Ovary (tissue), 9 donors: ENCODE results near the gene FANCI. TPM values are rescaled to one million over a fixed set of nuclear protein-coding genes. Genes with fewer than 3 reads are reported as not detected.
"Not testable (repeated sequence)": the region's sequence is repeated elsewhere in the genome, so short reads cannot be mapped to it uniquely, and the experiment has no call there.

ENCODE experiments used
- DNase-seq, 5 donors: peaks; one replicate each; pipeline ENCODE4 v3.0.0-alpha.2; 2019 to 2020
- H3K27ac ChIP-seq, 2 donors: fragments of 200-600 bp; one replicate each; pipeline versions ENCODE4 v1.5.1 to v1.8.0; 2019 to 2022
- H3K27me3 ChIP-seq: fragments of 200-600 bp; one replicate; pipeline ENCODE4 v1.8.0; 2022
- H3K36me3 ChIP-seq: fragments of 200-600 bp; sonication (generic); one replicate; pipeline ENCODE4 v1.5.1; 2019
- H3K4me1 ChIP-seq: one replicate; pipeline ENCODE4 v1.8.1; 2013; ENCODE audit warnings: mild to moderate bottlenecking, moderate library complexity; ENCODE audit not compliant: insufficient read depth
- H3K4me3 ChIP-seq: fragments of 200-600 bp; sonication (generic); one replicate; pipeline ENCODE4 v1.5.1; 2017
- H3K9me3 ChIP-seq, 2 donors: fragments of 200-600 bp in 1 of 2; sonication (generic) in 1 of 2; one replicate each; pipeline versions ENCODE4 v1.5.1 to v1.8.1; 2013 to 2019; ENCODE audit warnings: mild to moderate bottlenecking in 1 of 2, moderate library complexity in 1 of 2
- EP300 ChIP-seq: sonication (generic); formaldehyde crosslinking; IDR thresholded peaks from one replicate; pipeline ENCODE4 v1.6.1; 2017; ENCODE audit warnings: antibody characterized with exemption
- POLR2A ChIP-seq: fragments of 450-650 bp; IDR thresholded peaks from one replicate; pipeline ENCODE4 v1.6.1; 2017; ENCODE audit warnings: antibody characterized with exemption, mild to moderate bottlenecking, moderate library complexity
- WGBS, 3 donors: extraction: QIAGEN DNeasy Blood & Tissue Kit in 1 of 3; methylation state at CpG; one replicate each; pipeline versions ENCODE4 v1.1.5 to v1.1.7; 2013 to 2017; 5-methylcytosine and 5-hydroxymethylcytosine counted together
- intact Hi-C, 4 donors: fragments of 100-400 bp; cut with DNase I; formaldehyde crosslinking; loops; one replicate each; pipeline versions ENCODE4 v1.11.0 to v1.15.1; 2022 to 2023
- polyA plus RNA-seq, 2 donors: library from polyadenylated mRNA; stranded (reverse); fragments of 200-250 nt in 1 of 2; fragments of 350-450 nt in 1 of 2; fragmentation: Illumina TruSeq in 1 of 2; extraction: RNeasy Lipid Tissue Mini Kit (QIAGEN cat#74804) in 1 of 2; gene quantifications; one replicate each; pipeline ENCODE4 v1.2.3, GENCODE V29; 2013 to 2014
- total RNA-seq, 7 donors: library from RNA; depleted of rRNA in 2 of 7; stranded (reverse); fragments of >200 nt in 2 of 7; fragmentation: NEBNext Ultra II Directional in 3 of 7; extraction: Animal tissue kit (Norgen Biotek cat#: 25700) in 3 of 7; gene quantifications; one replicate each; pipeline versions ENCODE4 v1.1.0 to v1.2.4, GENCODE V29; 2016 to 2023
- TF ChIP-seq, protein P1 (sequence below), 3 donors: fragments of 450-650 bp in 2 of 3; fragments of 200-600 bp in 1 of 3; IDR thresholded peaks; one replicate each; pipeline versions ENCODE4 v1.5.1 to v1.8.0; 2016 to 2022; ENCODE audit warnings: antibody characterized with exemption in 3 of 3, mild to moderate bottlenecking in 1 of 3
- donor health status: DM: no; HTN: no; CAD: no; lungs with moderate emphysema.
- donor health status: DM: no; HTN: no; CAD: no.
- donor health status: Bipolar disorder and iron deficiency.
- donor health status: DM: yes; HTN: yes; CAD: no.
- donor health status: DM: no; HTN: no; CAD: no.
- donor health status: DM: yes; HTN: yes; CAD: no.

The FANCI gene
- total and polyA plus RNA-seq, 9 donors = 2.9 to 11.7 (median 4.6) TPM

- TF ChIP-seq, protein P1, sequence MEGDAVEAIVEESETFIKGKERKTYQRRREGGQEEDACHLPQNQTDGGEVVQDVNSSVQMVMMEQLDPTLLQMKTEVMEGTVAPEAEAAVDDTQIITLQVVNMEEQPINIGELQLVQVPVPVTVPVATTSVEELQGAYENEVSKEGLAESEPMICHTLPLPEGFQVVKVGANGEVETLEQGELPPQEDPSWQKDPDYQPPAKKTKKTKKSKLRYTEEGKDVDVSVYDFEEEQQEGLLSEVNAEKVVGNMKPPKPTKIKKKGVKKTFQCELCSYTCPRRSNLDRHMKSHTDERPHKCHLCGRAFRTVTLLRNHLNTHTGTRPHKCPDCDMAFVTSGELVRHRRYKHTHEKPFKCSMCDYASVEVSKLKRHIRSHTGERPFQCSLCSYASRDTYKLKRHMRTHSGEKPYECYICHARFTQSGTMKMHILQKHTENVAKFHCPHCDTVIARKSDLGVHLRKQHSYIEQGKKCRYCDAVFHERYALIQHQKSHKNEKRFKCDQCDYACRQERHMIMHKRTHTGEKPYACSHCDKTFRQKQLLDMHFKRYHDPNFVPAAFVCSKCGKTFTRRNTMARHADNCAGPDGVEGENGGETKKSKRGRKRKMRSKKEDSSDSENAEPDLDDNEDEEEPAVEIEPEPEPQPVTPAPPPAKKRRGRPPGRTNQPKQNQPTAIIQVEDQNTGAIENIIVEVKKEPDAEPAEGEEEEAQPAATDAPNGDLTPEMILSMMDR (IDR thresholded peaks at IDR 0.05) = no peak
- no peak for TF ChIP-seq EP300
- no peak for TF ChIP-seq POLR2A
- intact Hi-C loops = no loop called here
- Histone ChIP-seq H3K27me3 (no peaks in the 10 kb centered on the region), H3K36me3 (no peaks in the 10 kb centered on the region), H3K9me3 (no peaks in the 10 kb centered on the region), H3K4me1 (no peaks in the 10 kb centered on the region), H3K4me3 (no peak overlapping the region), H3K27ac (no peak overlapping the region)
- 61 to 72% (median 64%) methylated on average over 7 of the region's 7 CpGs for whole genome bisulfite sequencing, 3 donors
- no peak for DNase-seq
Measured at GRCh38 chr15:89227425-89227824, 16.4 kb upstream of the FANCI start.

DNA sequence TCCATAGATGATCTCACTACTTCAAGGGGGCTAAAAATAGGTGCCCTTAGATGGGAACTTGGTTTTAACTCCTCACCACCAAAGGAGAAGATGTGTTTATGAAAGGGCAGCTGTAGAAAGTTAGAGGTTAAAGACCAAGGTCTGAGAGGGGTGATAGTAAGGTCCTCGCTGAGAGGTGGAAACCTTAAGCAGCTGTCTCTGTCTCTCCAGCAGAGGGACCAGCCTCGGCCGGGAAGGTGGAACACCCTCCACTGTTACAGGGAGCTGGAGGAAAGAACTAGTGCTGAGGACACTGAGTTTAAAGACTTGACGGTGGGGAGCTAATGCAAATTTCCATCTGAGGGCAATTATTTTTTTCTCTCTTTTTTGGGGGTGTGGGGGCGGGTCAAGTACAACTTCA, 13.5 kb upstream of the FANCI start:
- intact Hi-C loops = no loop called here
- no peak overlapping the region for H3K4me3 ChIP-seq
- no peak for DNase-seq
- WGBS, 3 donors = 24 to 37% (median 37%) methylated on average over 5 of the region's 5 CpGs
- no peaks in the 10 kb centered on the region for H3K9me3 ChIP-seq
- TF ChIP-seq POLR2A (no peak), EP300 (no peak)
- TF ChIP-seq, protein P1 (IDR thresholded peaks at IDR 0.05) = no peak
- no peak overlapping the region for H3K27ac ChIP-seq
- no peaks in the 10 kb centered on the region for H3K27me3 ChIP-seq
- no peaks in the 10 kb centered on the region for H3K4me1 ChIP-seq
- no peaks in the 10 kb centered on the region for H3K36me3 ChIP-seq

DNA sequence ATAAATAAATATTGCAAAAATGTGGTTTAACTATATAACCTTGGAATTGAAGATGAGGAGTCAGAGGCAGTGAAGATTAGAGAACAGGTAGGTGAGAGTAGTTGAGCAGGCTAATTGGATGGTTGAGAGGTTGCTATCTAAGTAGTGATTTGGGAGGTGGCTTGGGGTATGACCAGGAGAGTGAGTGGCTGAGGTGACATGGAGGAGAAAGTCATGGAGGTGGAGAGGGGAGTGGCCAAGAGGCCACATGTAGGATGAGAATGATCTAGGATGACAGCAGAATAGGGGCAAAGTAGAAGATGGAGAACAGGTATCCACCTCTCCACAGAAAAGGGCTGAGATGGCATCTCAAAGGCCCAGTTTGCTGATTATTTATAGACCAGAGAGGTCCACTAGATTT, 11.9 kb upstream of the FANCI start:
- intact Hi-C loops = no loop called here
- DNase-seq = no peak
- Histone ChIP-seq H3K27me3 (no peaks in the 10 kb centered on the region), H3K4me1 (no peaks in the 10 kb centered on the region), H3K27ac (no peak overlapping the region), H3K4me3 (no peak overlapping the region), H3K9me3 (no peaks in the 10 kb centered on the region), H3K36me3 (no peaks in the 10 kb centered on the region)
- TF ChIP-seq, protein P1 (IDR thresholded peaks at IDR 0.05) = no peak
- TF ChIP-seq POLR2A = no peak
- no peak for TF ChIP-seq EP300

DNA sequence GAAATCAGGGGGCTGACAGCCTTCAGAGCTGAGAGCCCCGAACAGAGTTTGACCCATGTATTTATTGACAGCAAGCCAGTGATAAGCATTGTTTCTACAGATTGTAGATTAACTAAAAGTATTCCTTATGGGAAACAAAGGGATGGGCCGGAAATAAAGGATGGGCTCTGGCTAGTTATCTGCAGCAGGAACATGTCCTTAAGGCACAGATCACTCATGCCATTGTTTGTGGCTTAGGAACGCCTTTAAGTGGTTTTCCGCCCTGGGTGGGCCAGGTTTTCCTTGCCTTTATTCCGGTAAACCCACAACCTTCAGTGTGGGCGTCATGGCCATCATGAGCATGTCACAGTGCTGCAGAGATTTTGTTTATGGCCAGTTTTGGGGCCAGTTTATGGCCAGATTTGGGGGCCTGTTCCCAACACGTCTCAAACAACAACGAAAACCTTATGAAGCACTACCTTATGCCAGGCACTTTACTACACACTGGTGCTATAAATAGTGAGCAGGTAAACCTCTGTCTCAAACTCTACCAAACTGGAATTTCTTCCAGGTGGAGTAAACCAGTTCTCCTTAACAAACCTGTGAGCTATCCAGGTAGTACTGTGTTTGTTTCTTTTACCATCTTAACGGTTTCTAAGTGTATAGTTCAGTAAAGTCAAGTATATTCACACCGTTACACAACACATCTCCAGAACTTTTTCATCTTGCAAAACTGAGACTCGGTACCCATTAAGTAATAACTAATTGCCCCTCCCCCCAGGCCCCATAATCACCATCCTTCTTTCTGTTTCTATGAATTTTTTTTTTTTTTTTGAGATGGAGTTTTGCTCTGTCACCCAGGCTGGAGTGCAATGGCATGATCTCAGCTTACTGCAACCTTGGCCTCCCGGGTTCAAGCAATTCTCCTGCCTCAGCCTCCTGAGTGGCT, 3.6 kb upstream of the FANCI start:
- H3K4me1 ChIP-seq, DNase-seq, H3K4me3 ChIP-seq, H3K9me3 ChIP-seq, H3K36me3 ChIP-seq, H3K27me3 ChIP-seq, intact Hi-C loops, H3K27ac ChIP-seq: not testable (repeated sequence)
- 86 to 90% (median 89%) methylated on average over 12 of the region's 12 CpGs for WGBS, 3 donors

- intact Hi-C loops = no loop called here
- DNase-seq = peak in 4 of 5 donors; percentile 9 to 60 (median 20)
- 20 to 35% (median 24%) methylated on average over 20 of the region's 20 CpGs for WGBS, 3 donors
- Histone ChIP-seq H3K27me3 (no peaks in the 10 kb centered on the region), H3K4me3 (peak overlapping the region; percentile 54), H3K27ac (no peak overlapping the region), H3K4me1 (peaks cover 2% of the 10 kb centered on the region), H3K9me3 (peaks cover 0 to 4% of the 10 kb centered on the region in 2 donors), H3K36me3 (no peaks in the 10 kb centered on the region)
- TF ChIP-seq POLR2A (no peak), EP300 (no peak)
- TF ChIP-seq, protein P1 (IDR thresholded peaks at IDR 0.05) = no peak
Measured at GRCh38 chr15:89243046-89243690, 611 bp upstream of the FANCI start.
